Cortex of kidney (tissue), 1 donor: ENCODE measurements around the gene IQGAP2.
"Not testable (repeated sequence)": the region's sequence is repeated elsewhere in the genome, so short reads cannot be mapped to it uniquely, and the experiment has no call there.

Source experiments
- DNase-seq: peaks from one replicate; lab custom pipeline; 2025; lab: John Stamatoyannopoulos, UW

Gene IQGAP2

GRCh38 chr5:76717222-76718083 is 314.4 kb downstream of the IQGAP2 start:
- no peak for DNase-seq

GRCh38 chr5:76718381-76718832 is 315.3 kb downstream of the IQGAP2 start:
- no peak for DNase-seq

GRCh38 chr5:76718880-76719279 is 315.8 kb downstream of the IQGAP2 start:
- no peak for DNase-seq

- no peak for DNase-seq
These were observed 318.0 kb downstream of the IQGAP2 start for GRCh38 chr5:76720988-76721569.

- DNase-seq: no peak
These were observed 320.2 kb downstream of the IQGAP2 start for GRCh38 chr5:76723266-76723665.

GRCh38 chr5:76723906-76724305 is 320.8 kb downstream of the IQGAP2 start:
- DNase-seq: no peak

GRCh38 chr5:76724871-76725270 is 321.8 kb downstream of the IQGAP2 start:
- DNase-seq: no peak

- DNase-seq: no peak
These were observed 325.9 kb downstream of the IQGAP2 start for GRCh38 chr5:76728965-76729364.

GRCh38 chr5:76729373-76730290 is 326.5 kb downstream of the IQGAP2 start:
- no peak for DNase-seq

GRCh38 chr5:76732405-76733048 is 329.4 kb downstream of the IQGAP2 start:
- DNase-seq: no peak

GRCh38 chr5:76733049-76733417 is 329.9 kb downstream of the IQGAP2 start:
- DNase-seq: no peak

GRCh38 chr5:76735762-76736545 is 332.9 kb downstream of the IQGAP2 start:
- DNase-seq: no peak

GRCh38 chr5:76736679-76737556 is 333.8 kb downstream of the IQGAP2 start:
- DNase-seq: no peak

- DNase-seq: no peak
These were observed 334.8 kb downstream of the IQGAP2 start for GRCh38 chr5:76737846-76738245.

GRCh38 chr5:76741506-76741905 is 338.4 kb downstream of the IQGAP2 start:
- DNase-seq: not testable (repeated sequence)

GRCh38 chr5:76742583-76742982 is 339.5 kb downstream of the IQGAP2 start:
- no peak for DNase-seq

GRCh38 chr5:76744632-76745031 is 341.5 kb downstream of the IQGAP2 start:
- DNase-seq: no peak

- no peak for DNase-seq
These were observed 342.6 kb downstream of the IQGAP2 start for GRCh38 chr5:76745670-76746069.

GRCh38 chr5:76746677-76747076 is 343.6 kb downstream of the IQGAP2 start:
- no peak for DNase-seq

GRCh38 chr5:76747706-76748105 is 344.6 kb downstream of the IQGAP2 start:
- no peak for DNase-seq
